ENCODE data around the gene BARHL1.

DNA sequence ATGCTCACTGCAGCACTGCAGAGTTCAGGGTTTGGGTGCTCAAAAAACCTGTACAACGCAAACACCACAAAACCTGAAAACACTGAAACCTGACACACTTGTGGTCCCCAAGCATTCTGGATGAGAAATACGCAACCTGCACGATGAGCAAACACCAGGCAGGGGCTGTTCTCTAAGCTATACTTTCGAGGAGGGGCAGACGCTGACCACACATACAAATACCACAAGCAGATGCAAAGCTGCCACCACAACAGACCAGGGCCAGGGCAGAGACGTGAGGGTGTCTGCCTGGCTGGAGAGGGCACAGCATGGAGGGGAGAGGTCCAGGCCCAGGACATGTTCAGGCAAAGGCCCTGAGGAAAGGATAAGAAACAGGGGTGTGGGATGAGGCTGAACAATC lies 23.0 kb downstream of the BARHL1 start:
- TF ChIP-seq, protein P1, sequence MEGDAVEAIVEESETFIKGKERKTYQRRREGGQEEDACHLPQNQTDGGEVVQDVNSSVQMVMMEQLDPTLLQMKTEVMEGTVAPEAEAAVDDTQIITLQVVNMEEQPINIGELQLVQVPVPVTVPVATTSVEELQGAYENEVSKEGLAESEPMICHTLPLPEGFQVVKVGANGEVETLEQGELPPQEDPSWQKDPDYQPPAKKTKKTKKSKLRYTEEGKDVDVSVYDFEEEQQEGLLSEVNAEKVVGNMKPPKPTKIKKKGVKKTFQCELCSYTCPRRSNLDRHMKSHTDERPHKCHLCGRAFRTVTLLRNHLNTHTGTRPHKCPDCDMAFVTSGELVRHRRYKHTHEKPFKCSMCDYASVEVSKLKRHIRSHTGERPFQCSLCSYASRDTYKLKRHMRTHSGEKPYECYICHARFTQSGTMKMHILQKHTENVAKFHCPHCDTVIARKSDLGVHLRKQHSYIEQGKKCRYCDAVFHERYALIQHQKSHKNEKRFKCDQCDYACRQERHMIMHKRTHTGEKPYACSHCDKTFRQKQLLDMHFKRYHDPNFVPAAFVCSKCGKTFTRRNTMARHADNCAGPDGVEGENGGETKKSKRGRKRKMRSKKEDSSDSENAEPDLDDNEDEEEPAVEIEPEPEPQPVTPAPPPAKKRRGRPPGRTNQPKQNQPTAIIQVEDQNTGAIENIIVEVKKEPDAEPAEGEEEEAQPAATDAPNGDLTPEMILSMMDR (IDR thresholded peaks at IDR 0.05), result no peak
- TF ChIP-seq GABPB1 (CRISPR knock-in tag; IDR thresholded peaks at IDR 0.05), result no peak
- no peak for TF ChIP-seq TCF7 (CRISPR knock-in tag; IDR thresholded peaks at IDR 0.05; ENCODE audit: low read depth)
- no peak for TF ChIP-seq MXD4 (CRISPR knock-in tag; IDR thresholded peaks at IDR 0.05; ENCODE audit: borderline replicate concordance)
- no peak for TF ChIP-seq NR3C1 (CRISPR knock-in tag; conservative IDR thresholded peaks at IDR 0.05; ENCODE audit: low read depth)
- no peak for TF ChIP-seq SP1 (CRISPR knock-in tag; conservative IDR thresholded peaks at IDR 0.05)
- no peak for TF ChIP-seq ZBTB21 (CRISPR knock-in tag; IDR thresholded peaks at IDR 0.05; ENCODE audit: borderline replicate concordance)
- no peak for TF ChIP-seq SMAD3 (CRISPR knock-in tag; IDR thresholded peaks at IDR 0.05; ENCODE audit: borderline replicate concordance)
- TF ChIP-seq, protein P2, sequence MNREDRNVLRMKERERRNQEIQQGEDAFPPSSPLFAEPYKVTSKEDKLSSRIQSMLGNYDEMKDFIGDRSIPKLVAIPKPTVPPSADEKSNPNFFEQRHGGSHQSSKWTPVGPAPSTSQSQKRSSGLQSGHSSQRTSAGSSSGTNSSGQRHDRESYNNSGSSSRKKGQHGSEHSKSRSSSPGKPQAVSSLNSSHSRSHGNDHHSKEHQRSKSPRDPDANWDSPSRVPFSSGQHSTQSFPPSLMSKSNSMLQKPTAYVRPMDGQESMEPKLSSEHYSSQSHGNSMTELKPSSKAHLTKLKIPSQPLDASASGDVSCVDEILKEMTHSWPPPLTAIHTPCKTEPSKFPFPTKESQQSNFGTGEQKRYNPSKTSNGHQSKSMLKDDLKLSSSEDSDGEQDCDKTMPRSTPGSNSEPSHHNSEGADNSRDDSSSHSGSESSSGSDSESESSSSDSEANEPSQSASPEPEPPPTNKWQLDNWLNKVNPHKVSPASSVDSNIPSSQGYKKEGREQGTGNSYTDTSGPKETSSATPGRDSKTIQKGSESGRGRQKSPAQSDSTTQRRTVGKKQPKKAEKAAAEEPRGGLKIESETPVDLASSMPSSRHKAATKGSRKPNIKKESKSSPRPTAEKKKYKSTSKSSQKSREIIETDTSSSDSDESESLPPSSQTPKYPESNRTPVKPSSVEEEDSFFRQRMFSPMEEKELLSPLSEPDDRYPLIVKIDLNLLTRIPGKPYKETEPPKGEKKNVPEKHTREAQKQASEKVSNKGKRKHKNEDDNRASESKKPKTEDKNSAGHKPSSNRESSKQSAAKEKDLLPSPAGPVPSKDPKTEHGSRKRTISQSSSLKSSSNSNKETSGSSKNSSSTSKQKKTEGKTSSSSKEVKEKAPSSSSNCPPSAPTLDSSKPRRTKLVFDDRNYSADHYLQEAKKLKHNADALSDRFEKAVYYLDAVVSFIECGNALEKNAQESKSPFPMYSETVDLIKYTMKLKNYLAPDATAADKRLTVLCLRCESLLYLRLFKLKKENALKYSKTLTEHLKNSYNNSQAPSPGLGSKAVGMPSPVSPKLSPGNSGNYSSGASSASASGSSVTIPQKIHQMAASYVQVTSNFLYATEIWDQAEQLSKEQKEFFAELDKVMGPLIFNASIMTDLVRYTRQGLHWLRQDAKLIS (CRISPR knock-in tag; IDR thresholded peaks at IDR 0.05; ENCODE audit: borderline replicate concordance), result no peak
- TF ChIP-seq ZNF416 (CRISPR knock-in tag; IDR thresholded peaks at IDR 0.05), result no peak

Measured in WTC11 (cell line).